H1 (cell line): Measurements from ENCODE around the gene TAX1BP1.

Experiments used
- CBX5 ChIP-seq: fragments of 300-800, 300-1000 bp; sonication (generic); IDR thresholded peaks from 2 replicates; pipeline ENCODE4 v1.7.1; 2016; ENCODE audit warnings: antibody characterized with exemption, low read length, low read depth
- CHD2 ChIP-seq: IDR thresholded peaks from 2 replicates; pipeline ENCODE4 v1.6.1; 2012; ENCODE audit warnings: low read length, improper control_type of control experiment
- HDAC6 ChIP-seq: IDR thresholded peaks from one replicate; pipeline ENCODE4 v1.7.1; 2012; ENCODE audit warnings: low read depth, mild to moderate bottlenecking, inconsistent platforms, low read length, moderate library complexity
- JUN ChIP-seq: IDR thresholded peaks from 2 replicates; pipeline ENCODE4 v1.6.1; 2011; ENCODE audit warnings: low read depth, mild to moderate bottlenecking, improper control_type of control experiment, low read length
- NRF1 ChIP-seq: IDR thresholded peaks from 2 replicates; pipeline ENCODE4 v1.6.1; 2011; ENCODE audit warnings: mild to moderate bottlenecking, low read depth, low read length, improper control_type of control experiment
- PHF8 ChIP-seq: fragments of 200-600 bp; sonication (generic); conservative IDR thresholded peaks from 2 replicates; pipeline ENCODE4 v1.7.1; 2012; ENCODE audit warnings: low read depth, mild to moderate bottlenecking, inconsistent platforms, low read length, moderate library complexity
- POLR2A ChIP-seq, 2 experiments: IDR thresholded peaks; 1 replicate in 1 of 2; 2 replicates in 1 of 2; pipeline ENCODE4 v1.6.1; 2011; ENCODE audit warnings: low read depth in 2 of 2, low read length in 2 of 2, mild to moderate bottlenecking in 2 of 2; ENCODE audit errors: control extremely low read depth in 1 of 2
- POLR2AphosphoS5 ChIP-seq: IDR thresholded peaks from 2 replicates; pipeline ENCODE4 v1.6.1; 2011; ENCODE audit warnings: low read depth, low read length
- RAD21 ChIP-seq, 2 experiments: IDR thresholded peaks in 1 of 2; conservative IDR thresholded peaks in 1 of 2; 2 replicates each; pipeline ENCODE4 v1.6.1; 2011; ENCODE audit warnings: low read depth in 2 of 2, low read length in 2 of 2, improper control_type of control experiment in 1 of 2, inconsistent platforms in 1 of 2, mild to moderate bottlenecking in 1 of 2, moderate library complexity in 1 of 2
- SAP30 ChIP-seq: fragments of 300-600 bp; sonication (generic); IDR thresholded peaks from 2 replicates; pipeline ENCODE4 v1.7.1; 2012; ENCODE audit warnings: low read length, moderate library complexity, mild to moderate bottlenecking, inconsistent platforms; ENCODE audit not compliant: insufficient read depth, insufficient replicate concordance
- SP1 ChIP-seq: IDR thresholded peaks from 2 replicates; pipeline ENCODE4 v1.6.1; 2011; ENCODE audit warnings: low read depth, low read length
- TAF1 ChIP-seq: IDR thresholded peaks from 2 replicates; pipeline ENCODE4 v1.6.1; 2011; ENCODE audit warnings: mild to moderate bottlenecking, low read depth, low read length
- TBP ChIP-seq: IDR thresholded peaks from 2 replicates; pipeline ENCODE4 v1.6.1; 2011; ENCODE audit warnings: low read depth, low read length, improper control_type of control experiment
- TF ChIP-seq, protein P1 (sequence below), 3 experiments: IDR thresholded peaks; 1 replicate in 2 of 3; 2 replicates in 1 of 3; pipeline versions ENCODE4 v1.5.1 to v1.6.1; 2011; ENCODE audit warnings: low read length in 3 of 3, mild to moderate bottlenecking in 3 of 3, inconsistent platforms in 2 of 3, low read depth in 1 of 3, moderate library complexity in 1 of 3; ENCODE audit not compliant: insufficient read depth in 1 of 3; ENCODE audit errors: control extremely low read depth in 1 of 3

DNA sequence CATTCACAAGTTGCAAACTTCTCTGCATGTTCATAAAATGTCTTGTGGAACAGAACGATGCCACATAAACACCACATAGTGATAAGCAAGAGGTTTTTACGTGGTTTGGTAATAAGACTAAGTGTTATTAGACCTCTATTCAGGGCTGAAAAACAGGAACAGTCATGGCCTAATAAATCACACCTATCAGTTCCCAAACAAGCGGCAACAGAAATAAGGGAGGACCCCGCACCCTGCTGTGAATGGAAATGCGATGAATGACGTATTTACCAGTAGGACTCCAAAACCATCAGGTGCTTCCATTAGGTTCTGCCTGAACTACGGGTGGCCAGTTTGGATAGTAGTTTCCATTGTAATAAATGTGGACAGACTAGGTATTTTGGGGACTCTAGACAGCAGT lies 129.1 kb downstream of the TAX1BP1 start:
- TF ChIP-seq, protein P1, sequence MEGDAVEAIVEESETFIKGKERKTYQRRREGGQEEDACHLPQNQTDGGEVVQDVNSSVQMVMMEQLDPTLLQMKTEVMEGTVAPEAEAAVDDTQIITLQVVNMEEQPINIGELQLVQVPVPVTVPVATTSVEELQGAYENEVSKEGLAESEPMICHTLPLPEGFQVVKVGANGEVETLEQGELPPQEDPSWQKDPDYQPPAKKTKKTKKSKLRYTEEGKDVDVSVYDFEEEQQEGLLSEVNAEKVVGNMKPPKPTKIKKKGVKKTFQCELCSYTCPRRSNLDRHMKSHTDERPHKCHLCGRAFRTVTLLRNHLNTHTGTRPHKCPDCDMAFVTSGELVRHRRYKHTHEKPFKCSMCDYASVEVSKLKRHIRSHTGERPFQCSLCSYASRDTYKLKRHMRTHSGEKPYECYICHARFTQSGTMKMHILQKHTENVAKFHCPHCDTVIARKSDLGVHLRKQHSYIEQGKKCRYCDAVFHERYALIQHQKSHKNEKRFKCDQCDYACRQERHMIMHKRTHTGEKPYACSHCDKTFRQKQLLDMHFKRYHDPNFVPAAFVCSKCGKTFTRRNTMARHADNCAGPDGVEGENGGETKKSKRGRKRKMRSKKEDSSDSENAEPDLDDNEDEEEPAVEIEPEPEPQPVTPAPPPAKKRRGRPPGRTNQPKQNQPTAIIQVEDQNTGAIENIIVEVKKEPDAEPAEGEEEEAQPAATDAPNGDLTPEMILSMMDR (IDR thresholded peaks at IDR 0.05; ENCODE audit: control extremely low read depth in 1 of 3, insufficient read depth in 1 of 3, low read depth in 1 of 3, low read length in 3 of 3), result no peak
- no peak for TF ChIP-seq POLR2A (IDR thresholded peaks at IDR 0.05; ENCODE audit: control extremely low read depth in 1 of 2, low read depth in 2 of 2, low read length in 2 of 2)
- TF ChIP-seq TBP, result no peak
- TF ChIP-seq RAD21 (IDR thresholded peaks at IDR 0.05 in 1 of 2, conservative IDR thresholded peaks at IDR 0.05 in 1 of 2; ENCODE audit: low read depth in 2 of 2, low read length in 2 of 2), result no peak
- no peak for TF ChIP-seq POLR2AphosphoS5
- TF ChIP-seq HDAC6, result no peak
- no peak for TF ChIP-seq SP1
- TF ChIP-seq NRF1, result no peak
- no peak for TF ChIP-seq PHF8
- TF ChIP-seq TAF1, result no peak
- TF ChIP-seq CBX5, result no peak
- no peak for TF ChIP-seq CHD2
- TF ChIP-seq SAP30, result no peak
- no peak for TF ChIP-seq JUN
